Measurements from ENCODE around the gene UBE2L6. TPM values are rescaled to one million over a fixed set of nuclear protein-coding genes. Genes with fewer than 3 reads are reported as not detected.
A peak's percentile ranks its signal among the peaks of the same experiment; 100 is the strongest.

UBE2L6 gene
- total RNA-seq, 5 donors from 2014 or later (not counting 1 experiment from before 2014, with no cell fraction given) = 61.7 to 97.2 (median 80.3) TPM

GRCh38 chr11:57530215-57530595 lies 37.3 kb downstream of the UBE2L6 start:
- Histone ChIP-seq H3K27me3 (replicated peaks in 1 of 2; ENCODE audit: control insufficient read depth in 2 of 2, extremely low read depth in 1 of 2, insufficient read depth in 2 of 2, low read length in 1 of 2) (no peaks in the 10 kb centered on the region), H3K4me3 (ENCODE audit: control insufficient read depth in 1 of 2, extremely low read depth in 1 of 2, low read length in 1 of 2) (peak overlapping the region; percentile 75 to 84), H3K36me3 (ENCODE audit: control insufficient read depth in 2 of 2, extremely low read depth in 1 of 2, insufficient read depth in 1 of 2, low read length in 1 of 2) (peaks cover 0 to 12% of the 10 kb centered on the region in 2 donors), H3K27ac (ENCODE audit: low read length) (peak overlapping the region; percentile 83), H3K9me3 (no peaks in the 10 kb centered on the region), H3K4me1 (ENCODE audit: control insufficient read depth in 1 of 2, extremely low read depth in 1 of 2, insufficient read depth in 2 of 2, low read length in 2 of 2) (peaks cover 10 to 20% of the 10 kb centered on the region in 2 experiments)
- DNase-seq = peak in 2 of 35 experiments; percentile 2 to 12
- POLR2A ChIA-PET = no interaction called here
- H3K4me3 Mint-ChIP-seq = peak overlapping the region; percentile 89 to 97 (median 91)
- CTCF ChIA-PET = interaction anchor here (0.5 to 7.9 kb wide), 9 partner anchors 9 to 270 kb away, joined by 3 to 126 read pairs (median 7); partner anchors contain the start of genes SSRP1 (in 1 of the 2) and UBE2L6 (in 1 of the 2)
- no peaks in the 10 kb centered on the region for H3K27me3 Mint-ChIP-seq
- peaks cover 32 to 38% (median 37%) of the 10 kb centered on the region in 3 donors for H3K4me1 Mint-ChIP-seq
- peak overlapping the region; percentile 96 for H3K27ac Mint-ChIP-seq
- peaks cover 5% of the 10 kb centered on the region for H3K36me3 Mint-ChIP-seq
- WGBS (ENCODE audit: insufficient coverage) = 1% methylated on average over 16 of the region's 17 CpGs
- no peak for ATAC-seq (replicated peaks in 1 of 4)
- H3K9me3 Mint-ChIP-seq = no peaks in the 10 kb centered on the region

- no peak overlapping the region for H3K27ac Mint-ChIP-seq
- POLR2A ChIA-PET = interaction anchor here in 1 of 2 donors (0.6 kb wide), 1 partner anchor 180 kb away, joined by 3 read pairs; no protein-coding TSS in a partner anchor
- Histone ChIP-seq H3K36me3 (ENCODE audit: control insufficient read depth in 2 of 2, extremely low read depth in 1 of 2, insufficient read depth in 1 of 2, low read length in 1 of 2) (peaks cover 0 to 12% of the 10 kb centered on the region in 2 donors), H3K9me3 (no peaks in the 10 kb centered on the region), H3K27ac (ENCODE audit: low read length) (no peak overlapping the region), H3K4me3 (ENCODE audit: control insufficient read depth in 1 of 2, extremely low read depth in 1 of 2, low read length in 1 of 2) (no peak overlapping the region), H3K27me3 (replicated peaks in 1 of 2; ENCODE audit: control insufficient read depth in 2 of 2, extremely low read depth in 1 of 2, insufficient read depth in 2 of 2, low read length in 1 of 2) (no peaks in the 10 kb centered on the region), H3K4me1 (ENCODE audit: control insufficient read depth in 1 of 2, extremely low read depth in 1 of 2, insufficient read depth in 2 of 2, low read length in 2 of 2) (peaks cover 10 to 20% of the 10 kb centered on the region in 2 experiments)
- no peak overlapping the region for H3K4me3 Mint-ChIP-seq
- no peaks in the 10 kb centered on the region for H3K27me3 Mint-ChIP-seq
- peaks cover 32 to 38% (median 37%) of the 10 kb centered on the region in 3 donors for H3K4me1 Mint-ChIP-seq
- peaks cover 5% of the 10 kb centered on the region for H3K36me3 Mint-ChIP-seq
- no peaks in the 10 kb centered on the region for H3K9me3 Mint-ChIP-seq
- DNase-seq = no peak
- CTCF ChIA-PET = interaction anchor here (0.5 to 7.9 kb wide), 9 partner anchors 35 to 193 kb away, joined by 3 to 126 read pairs (median 6); partner anchors contain the start of genes RTN4RL2 (in 1 of the 2) and SSRP1 (in 1 of the 2)
- ATAC-seq (replicated peaks in 1 of 4) = no peak
Measured at GRCh38 chr11:57529012-57529411, 38.5 kb downstream of the UBE2L6 start.

- no peak overlapping the region for H3K27ac ChIP-seq (ENCODE audit: low read length)
- H3K4me3 ChIP-seq (ENCODE audit: control insufficient read depth in 1 of 2, extremely low read depth in 1 of 2, low read length in 1 of 2) = no peak overlapping the region
- no peaks in the 10 kb centered on the region for H3K9me3 Mint-ChIP-seq
- H3K9me3 ChIP-seq = no peaks in the 10 kb centered on the region
- ChIA-PET POLR2A (interaction anchor here (0.5 to 1.9 kb wide), 2 partner anchors 34 to 128 kb away, joined by 6 to 11 read pairs; no protein-coding TSS in a partner anchor), CTCF (interaction anchor here (0.6 to 7.9 kb wide), 30 partner anchors 9 to 273 kb away, joined by 3 to 126 read pairs (median 5); partner anchors contain the start of genes RTN4RL2 (in 2 of the 2), MED19 (in 1 of the 2), SLC43A1 (in 1 of the 2) and TMX2 (in 1 of the 2))
- peaks cover 5% of the 10 kb centered on the region for H3K36me3 Mint-ChIP-seq
- peaks cover 10 to 20% of the 10 kb centered on the region in 2 experiments for H3K4me1 ChIP-seq (ENCODE audit: control insufficient read depth in 1 of 2, extremely low read depth in 1 of 2, insufficient read depth in 2 of 2, low read length in 2 of 2)
- H3K27me3 Mint-ChIP-seq = no peaks in the 10 kb centered on the region
- H3K36me3 ChIP-seq (ENCODE audit: control insufficient read depth in 2 of 2, extremely low read depth in 1 of 2, insufficient read depth in 1 of 2, low read length in 1 of 2) = peaks cover 0 to 12% of the 10 kb centered on the region in 2 donors
- WGBS (ENCODE audit: insufficient coverage) = 47% methylated on average over 3 of the region's 7 CpGs
- no peak for ATAC-seq (replicated peaks in 1 of 4)
- peaks cover 32 to 38% (median 36%) of the 10 kb centered on the region in 3 donors for H3K4me1 Mint-ChIP-seq
- H3K27ac Mint-ChIP-seq = peak overlapping the region; percentile 11 to 59
- H3K4me3 Mint-ChIP-seq = no peak overlapping the region
- no peaks in the 10 kb centered on the region for H3K27me3 ChIP-seq (replicated peaks in 1 of 2; ENCODE audit: control insufficient read depth in 2 of 2, extremely low read depth in 1 of 2, insufficient read depth in 2 of 2, low read length in 1 of 2)
- peak in 34 of 35 experiments; percentile 33 to 85 (median 65) for DNase-seq
Measured at GRCh38 chr11:57527056-57527631, 40.3 kb downstream of the UBE2L6 start.

- Histone ChIP-seq H3K27ac (ENCODE audit: low read length) (no peak overlapping the region), H3K36me3 (ENCODE audit: control insufficient read depth in 2 of 2, extremely low read depth in 1 of 2, insufficient read depth in 1 of 2, low read length in 1 of 2) (peaks cover 0 to 4% of the 10 kb centered on the region in 2 donors), H3K9me3 (no peaks in the 10 kb centered on the region), H3K4me1 (ENCODE audit: control insufficient read depth in 1 of 2, extremely low read depth in 1 of 2, insufficient read depth in 2 of 2, low read length in 2 of 2) (peaks cover 0 to 3% of the 10 kb centered on the region in 2 experiments), H3K27me3 (replicated peaks in 1 of 2; ENCODE audit: control insufficient read depth in 2 of 2, extremely low read depth in 1 of 2, insufficient read depth in 2 of 2, low read length in 1 of 2) (no peaks in the 10 kb centered on the region), H3K4me3 (ENCODE audit: control insufficient read depth in 1 of 2, extremely low read depth in 1 of 2, low read length in 1 of 2) (no peak overlapping the region)
- CTCF ChIA-PET = interaction anchor here (0.7 to 7.9 kb wide), 4 partner anchors 30 to 994 kb away, joined by 5 to 126 read pairs (median 68); no protein-coding TSS in a partner anchor
- no peaks in the 10 kb centered on the region for H3K27me3 Mint-ChIP-seq
- H3K4me3 Mint-ChIP-seq = no peak overlapping the region
- DNase-seq (no peak), ATAC-seq (replicated peaks in 1 of 4) (no peak)
- no peak overlapping the region for H3K27ac Mint-ChIP-seq
- POLR2A ChIA-PET = no interaction called here
- H3K4me1 Mint-ChIP-seq = peaks cover 9 to 14% (median 11%) of the 10 kb centered on the region in 3 donors
- H3K9me3 Mint-ChIP-seq = no peaks in the 10 kb centered on the region
- peaks cover 1% of the 10 kb centered on the region for H3K36me3 Mint-ChIP-seq
- WGBS (ENCODE audit: insufficient coverage) = 94% methylated on average over 4 of the region's 4 CpGs
Measured at GRCh38 chr11:57523419-57523818, 44.1 kb downstream of the UBE2L6 start.

- H3K27me3 Mint-ChIP-seq = no peaks in the 10 kb centered on the region
- peaks cover 2% of the 10 kb centered on the region in 3 donors for H3K4me1 Mint-ChIP-seq
- H3K4me1 ChIP-seq (ENCODE audit: control insufficient read depth in 1 of 2, extremely low read depth in 1 of 2, insufficient read depth in 2 of 2, low read length in 2 of 2) = peaks cover under 1% of the 10 kb centered on the region in 2 experiments
- H3K36me3 Mint-ChIP-seq = no peaks in the 10 kb centered on the region
- no peak overlapping the region for H3K4me3 ChIP-seq (ENCODE audit: control insufficient read depth in 1 of 2, extremely low read depth in 1 of 2, low read length in 1 of 2)
- ChIA-PET CTCF (interaction anchor here (0.8 to 3.3 kb wide), 3 partner anchors 9 to 28 kb away, joined by 3 to 8 read pairs (median 7); partner anchors contain the start of gene TIMM10 (in 1 of the 2)), POLR2A (no interaction called here)
- H3K27ac ChIP-seq (ENCODE audit: low read length) = no peak overlapping the region
- H3K9me3 ChIP-seq = no peaks in the 10 kb centered on the region
- H3K27ac Mint-ChIP-seq = no peak overlapping the region
- no CpG with 5 or more reads among the region's 2 CpGs for WGBS (ENCODE audit: insufficient coverage)
- no peaks in the 10 kb centered on the region for H3K27me3 ChIP-seq (replicated peaks in 1 of 2; ENCODE audit: control insufficient read depth in 2 of 2, extremely low read depth in 1 of 2, insufficient read depth in 2 of 2, low read length in 1 of 2)
- H3K4me3 Mint-ChIP-seq = no peak overlapping the region
- H3K9me3 Mint-ChIP-seq = no peaks in the 10 kb centered on the region
- H3K36me3 ChIP-seq (ENCODE audit: control insufficient read depth in 2 of 2, extremely low read depth in 1 of 2, insufficient read depth in 1 of 2, low read length in 1 of 2) = no peaks in the 10 kb centered on the region
- ATAC-seq (replicated peaks in 1 of 4) (no peak), DNase-seq (no peak)
Measured at GRCh38 chr11:57521116-57521515, 46.4 kb downstream of the UBE2L6 start.

- DNase-seq (no peak), ATAC-seq (replicated peaks in 1 of 4) (peak in 2 of 4 experiments; percentile 2 to 3)
- Histone ChIP-seq H3K4me1 (ENCODE audit: control insufficient read depth in 1 of 2, extremely low read depth in 1 of 2, insufficient read depth in 2 of 2, low read length in 2 of 2) (peaks cover 3 to 25% of the 10 kb centered on the region in 2 experiments), H3K4me3 (ENCODE audit: control insufficient read depth in 1 of 2, extremely low read depth in 1 of 2, low read length in 1 of 2) (peak overlapping the region; percentile 85 to 94), H3K27me3 (replicated peaks in 1 of 2; ENCODE audit: control insufficient read depth in 2 of 2, extremely low read depth in 1 of 2, insufficient read depth in 2 of 2, low read length in 1 of 2) (no peaks in the 10 kb centered on the region), H3K36me3 (ENCODE audit: control insufficient read depth in 2 of 2, extremely low read depth in 1 of 2, insufficient read depth in 1 of 2, low read length in 1 of 2) (no peaks in the 10 kb centered on the region), H3K9me3 (no peaks in the 10 kb centered on the region), H3K27ac (ENCODE audit: low read length) (no peak overlapping the region)
- Mint-ChIP-seq H3K36me3 (no peaks in the 10 kb centered on the region), H3K9me3 (no peaks in the 10 kb centered on the region), H3K27ac (peak overlapping the region; percentile 32 to 73), H3K4me1 (peaks cover 28 to 32% (median 31%) of the 10 kb centered on the region in 3 donors), H3K4me3 (peak overlapping the region; percentile 96 to 98 (median 98)), H3K27me3 (no peaks in the 10 kb centered on the region)
- POLR2A ChIA-PET = no interaction called here
- CTCF ChIA-PET = interaction anchor here (0.5 to 4.2 kb wide), 9 partner anchors 8 to 128 kb away, joined by 4 to 23 read pairs (median 4); partner anchors contain the start of gene RTN4RL2 (in 1 of the 2)
- no CpG with 5 or more reads among the region's 5 CpGs for whole genome bisulfite sequencing (ENCODE audit: insufficient coverage)
Measured at GRCh38 chr11:57516061-57516443, 51.4 kb downstream of the UBE2L6 start.
